HCT116 (cell line): ENCODE results near the gene PCDH19. TPM values are rescaled to one million over a fixed set of nuclear protein-coding genes. Genes with fewer than 3 reads are reported as not detected.

Source experiments
- ATAC-seq: fragments of 200-7000 bp; cut with Tn5 transposase; 2 replicates; pipeline ENCODE4 v1.9.1; 2020; ENCODE audit warnings: mild to moderate bottlenecking, moderate library complexity
- BruUV-seq: library from RNA; stranded (reverse); fragments of 400-500 nt; replicated peaks from 2 replicates; lab custom pipeline; 2021; lab: Mats Ljungman, UMichigan
- CTCF ChIA-PET: fragments of 300-600 bp; sonication (Branson Sonifier 250); formaldehyde crosslinking; loops from one replicate; lab custom pipeline; 2021; ENCODE audit warnings: antibody characterized with exemption; lab: Charles Lee
- POLR2A ChIA-PET: fragments of 300-600, 350-600 bp; sonication (Branson Sonifier 250); formaldehyde crosslinking; loops from one replicate; lab custom pipeline; 2021; ENCODE audit warnings: antibody characterized with exemption; lab: Charles Lee
- RAD21 ChIA-PET, 2 experiments: fragments of 300-600 bp; sonication (Branson Sonifier 250); formaldehyde crosslinking; loops; one replicate each; lab custom pipeline; 2023; ENCODE audit warnings: low total read pairs in 2 of 2; ENCODE audit not compliant: uncharacterized antibody in 2 of 2, unreplicated experiment in 2 of 2, low non-redundant PET in 1 of 2; lab: Charles Lee
- DNase-seq: peaks from one replicate; pipeline ENCODE4 v3.0.0-alpha.2; 2010; ENCODE audit warnings: low read depth, low spot score
- H2AFZ ChIP-seq: fragments of 200-600 bp; shearing (Covaris generic), sonication (generic); 2 replicates; pipeline ENCODE4 v1.6.1; 2017; ENCODE audit warnings: low read depth, mixed run types, mixed read lengths, antibody characterized with exemption, low read length; ENCODE audit not compliant: poor library complexity, severe bottlenecking
- H3K27ac ChIP-seq: 2 replicates; pipeline ENCODE4 v1.5.1; 2012; ENCODE audit warnings: low read depth, low read length
- H3K27me3 ChIP-seq: fragments of 200-600 bp; sonication (generic); 2 replicates; pipeline ENCODE4 v1.6.1; 2016; ENCODE audit warnings: mixed run types, low read length, mixed read lengths; ENCODE audit not compliant: insufficient read depth
- H3K36me3 ChIP-seq, 2 experiments: fragments of 200-500 bp in 1 of 2; fragments of 200-600 bp in 1 of 2; sonication (Bioruptor generic) in 1 of 2; sonication (generic) in 1 of 2; 2 replicates each; pipeline versions ENCODE4 v1.5.1 to v1.6.1; 2014 to 2016; ENCODE audit warnings: low read length in 2 of 2, inconsistent platforms in 1 of 2, mixed read lengths in 1 of 2, mixed run types in 1 of 2; ENCODE audit not compliant: insufficient read depth in 2 of 2, control insufficient read depth in 1 of 2
- H3K4me1 ChIP-seq, 2 experiments: fragments of 200-600 bp in 1 of 2; sonication (generic) in 1 of 2; 2 replicates each; pipeline versions ENCODE4 v1.5.1 to v1.6.1; 2012 to 2017; ENCODE audit warnings: low read length in 2 of 2, inconsistent platforms in 1 of 2, mild to moderate bottlenecking in 1 of 2, mixed read lengths in 1 of 2, mixed run types in 1 of 2, moderate library complexity in 1 of 2; ENCODE audit not compliant: insufficient read depth in 2 of 2, control insufficient read depth in 1 of 2
- H3K4me2 ChIP-seq: fragments of 200-600 bp; sonication (generic); 2 replicates; pipeline ENCODE4 v1.6.1; 2017; ENCODE audit warnings: mixed run types, low read length, mixed read lengths
- H3K4me3 ChIP-seq, 2 experiments: fragments of 200-600 bp in 1 of 2; sonication (generic) in 1 of 2; replicated peaks in 1 of 2; 2 replicates each; pipeline ENCODE4 v1.5.1; 2011 to 2016; ENCODE audit warnings: low read length in 2 of 2, control low read depth in 1 of 2, low read depth in 1 of 2, mild to moderate bottlenecking in 1 of 2, mixed read lengths in 1 of 2, mixed run types in 1 of 2
- H3K79me2 ChIP-seq: fragments of 200-600 bp; sonication (generic); 2 replicates; pipeline ENCODE4 v1.6.1; 2017; ENCODE audit warnings: mild to moderate bottlenecking, mixed run types, low read length, moderate library complexity, mixed read lengths; ENCODE audit not compliant: insufficient read depth
- H3K9ac ChIP-seq: fragments of 200-600 bp; sonication (generic); 2 replicates; pipeline ENCODE4 v1.6.1; 2016; ENCODE audit warnings: low read length, mixed read lengths
- H3K9me2 ChIP-seq: fragments of 200-600 bp; sonication (generic), shearing (Covaris generic); 2 replicates; pipeline ENCODE4 v1.6.1; 2017; ENCODE audit warnings: mixed run types, mild to moderate bottlenecking, moderate library complexity; ENCODE audit not compliant: insufficient read depth
- H3K9me3 ChIP-seq, 2 experiments: fragments of 200-500 bp in 1 of 2; fragments of 200-600 bp in 1 of 2; sonication (Bioruptor generic) in 1 of 2; sonication (generic) in 1 of 2; 2 replicates each; pipeline ENCODE4 v1.6.1; 2014 to 2017; ENCODE audit warnings: low read length in 2 of 2, mixed read lengths in 2 of 2, inconsistent platforms in 1 of 2, low read depth in 1 of 2, mild to moderate bottlenecking in 1 of 2, mixed run types in 1 of 2, moderate library complexity in 1 of 2; ENCODE audit not compliant: control insufficient read depth in 1 of 2, insufficient read depth in 1 of 2
- H4K20me1 ChIP-seq: fragments of 200-600 bp; sonication (generic), shearing (Covaris generic); 2 replicates; pipeline ENCODE4 v1.6.1; 2017; ENCODE audit warnings: mixed run types, mild to moderate bottlenecking, moderate library complexity; ENCODE audit not compliant: insufficient read depth
- EGR1 ChIP-seq: IDR thresholded peaks from 2 replicates; pipeline ENCODE4 v1.6.1; 2012; ENCODE audit warnings: low read depth
- EZH2phosphoT487 ChIP-seq: fragments of 200-600 bp; IDR thresholded peaks from 2 replicates; pipeline ENCODE4 v1.6.1; 2018; ENCODE audit warnings: antibody characterized with exemption, borderline replicate concordance
- POLR2A ChIP-seq: IDR thresholded peaks from 2 replicates; pipeline ENCODE4 v1.7.0; 2011; ENCODE audit warnings: borderline replicate concordance; ENCODE audit not compliant: insufficient read depth, insufficient read length; ENCODE audit errors: extremely low read depth
- POLR2AphosphoS5 ChIP-seq: IDR thresholded peaks from 2 replicates; pipeline ENCODE4 v1.6.1; 2011; ENCODE audit warnings: mild to moderate bottlenecking, low read depth, low read length, moderate library complexity
- RAD21 ChIP-seq: IDR thresholded peaks from 2 replicates; pipeline ENCODE4 v1.6.1; 2012; ENCODE audit warnings: low read depth, mild to moderate bottlenecking
- SP1 ChIP-seq: IDR thresholded peaks from 2 replicates; pipeline ENCODE4 v1.6.1; 2012; ENCODE audit warnings: low read depth
- SRF ChIP-seq: IDR thresholded peaks from 2 replicates; pipeline ENCODE4 v1.6.1; 2012; ENCODE audit warnings: low read depth
- YY1 ChIP-seq: IDR thresholded peaks from 2 replicates; pipeline ENCODE4 v1.6.1; 2011; ENCODE audit warnings: low read length, low read depth, moderate library complexity, mild to moderate bottlenecking; ENCODE audit not compliant: insufficient replicate concordance; ENCODE audit errors: extremely low read depth
- intact Hi-C: fragments of 100-400 bp; cut with micrococcal nuclease; formaldehyde crosslinking; loops from 2 replicates; pipeline ENCODE4 v1.10.0; 2022
- total RNA-seq: library from RNA; stranded (reverse); gene quantifications from one replicate; pipeline ENCODE4 v1.2.1, GENCODE V29; 2021; ENCODE audit not compliant: unreplicated experiment
- TF ChIP-seq, protein P1 (sequence below): IDR thresholded peaks from 2 replicates; pipeline ENCODE4 v1.6.1; 2012
- TF ChIP-seq, protein P2 (sequence below): IDR thresholded peaks from 2 replicates; pipeline ENCODE4 v1.6.1; 2012

Gene PCDH19
- total RNA-seq, 1 experiment from 2014 or later: 0.32 TPM

DNA sequence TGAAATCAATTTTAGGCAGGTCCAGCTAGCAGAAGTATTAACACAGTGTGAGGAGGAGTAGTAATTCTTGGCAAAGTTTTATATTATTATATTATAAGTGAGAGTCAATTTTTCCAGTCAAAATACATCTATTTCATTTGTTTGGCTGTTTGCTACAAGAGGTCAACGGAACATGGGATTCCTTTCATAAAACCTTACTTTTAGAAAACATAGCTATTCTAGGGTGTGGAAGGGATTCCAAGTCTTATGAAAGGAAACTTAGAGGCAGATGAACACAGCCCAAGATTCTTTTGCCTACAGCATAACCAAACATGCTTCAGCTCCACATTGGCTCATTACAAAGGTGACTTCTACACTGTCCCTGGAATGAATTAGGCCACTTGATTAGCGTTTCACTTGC lies 29.9 kb upstream of the PCDH19 start (continued):
- TF ChIP-seq POLR2AphosphoS5 (no peak), POLR2A (no peak), EZH2phosphoT487 (no peak), YY1 (no peak)
- TF ChIP-seq, protein P1, sequence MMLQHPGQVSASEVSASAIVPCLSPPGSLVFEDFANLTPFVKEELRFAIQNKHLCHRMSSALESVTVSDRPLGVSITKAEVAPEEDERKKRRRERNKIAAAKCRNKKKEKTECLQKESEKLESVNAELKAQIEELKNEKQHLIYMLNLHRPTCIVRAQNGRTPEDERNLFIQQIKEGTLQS: no peak

DNA sequence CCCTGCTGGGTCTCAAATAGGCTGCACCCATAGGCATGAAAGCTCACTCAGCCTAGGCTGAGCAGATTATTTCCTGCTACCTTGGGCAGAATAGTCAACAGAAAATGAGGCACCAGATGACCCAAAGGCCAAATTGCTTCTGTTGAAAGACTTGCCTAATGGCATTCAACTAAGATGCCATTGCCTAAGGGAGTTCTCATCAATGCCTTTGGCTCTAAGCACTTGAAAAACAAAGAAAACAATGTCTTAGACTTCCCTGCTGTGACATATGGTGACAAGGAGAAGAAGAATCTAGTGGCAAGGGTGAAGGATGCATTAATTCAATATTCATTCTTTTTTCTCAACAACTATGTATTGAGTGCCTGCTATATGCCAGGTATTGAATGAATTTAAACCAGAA lies 25.7 kb upstream of the PCDH19 start:
- Histone ChIP-seq H3K9me2 (no peaks in the 10 kb centered on the region), H3K79me2 (no peaks in the 10 kb centered on the region), H3K4me1 (peaks cover 0 to 8% of the 10 kb centered on the region in 2 experiments; a peak in 1 of 4 replicates), H3K27me3 (no peaks in the 10 kb centered on the region), H2AFZ (no peak overlapping the region), H4K20me1 (no peaks in the 10 kb centered on the region), H3K9me3 (no peaks in the 10 kb centered on the region), H3K27ac (no peak overlapping the region), H3K4me3 (no peak overlapping the region), H3K36me3 (no peaks in the 10 kb centered on the region), H3K4me2 (no peak overlapping the region), H3K9ac (no peak overlapping the region)
- no TSS peak for BruUV-seq
- ChIA-PET CTCF (no interaction called here), POLR2A (no interaction called here), RAD21 (no interaction called here)
- TF ChIP-seq EZH2phosphoT487 (no peak), SP1 (no peak), RAD21 (no peak), SRF (no peak), EGR1 (no peak)
- TF ChIP-seq, protein P2, sequence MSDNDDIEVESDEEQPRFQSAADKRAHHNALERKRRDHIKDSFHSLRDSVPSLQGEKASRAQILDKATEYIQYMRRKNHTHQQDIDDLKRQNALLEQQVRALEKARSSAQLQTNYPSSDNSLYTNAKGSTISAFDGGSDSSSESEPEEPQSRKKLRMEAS: no peak
- ATAC-seq (no peak), DNase-seq (no peak)
- intact Hi-C loops: no loop called here
